SK-N-SH treated with all-trans-retinoic acid at 6 μM for 48 hours (cell line): ENCODE results near the gene LMF1.

Source experiments
- ARNTL ChIP-seq: fragments of 450-650 bp; formaldehyde crosslinking; IDR thresholded peaks from 2 replicates; pipeline ENCODE4 v1.5.0; 2020; ENCODE audit warnings: low read depth, mild to moderate bottlenecking, moderate library complexity, borderline replicate concordance
- BACH2 ChIP-seq: fragments of 250-450 bp; sonication (Bioruptor Pico); IDR thresholded peaks from 2 replicates; pipeline ENCODE4 v1.9.0; 2021; ENCODE audit warnings: mild to moderate bottlenecking, borderline replicate concordance
- RARB ChIP-seq: fragments of 250-450 bp; sonication (Bioruptor Pico); IDR thresholded peaks from 2 replicates; pipeline ENCODE4 v1.8.0; 2021; ENCODE audit warnings: mild to moderate bottlenecking, moderate library complexity
- TF ChIP-seq, protein P1 (sequence below): fragments of 250-450 bp; sonication (Bioruptor Pico); IDR thresholded peaks from 2 replicates; pipeline ENCODE4 v1.5.1; 2020; ENCODE audit warnings: low read depth, mild to moderate bottlenecking, moderate library complexity

DNA sequence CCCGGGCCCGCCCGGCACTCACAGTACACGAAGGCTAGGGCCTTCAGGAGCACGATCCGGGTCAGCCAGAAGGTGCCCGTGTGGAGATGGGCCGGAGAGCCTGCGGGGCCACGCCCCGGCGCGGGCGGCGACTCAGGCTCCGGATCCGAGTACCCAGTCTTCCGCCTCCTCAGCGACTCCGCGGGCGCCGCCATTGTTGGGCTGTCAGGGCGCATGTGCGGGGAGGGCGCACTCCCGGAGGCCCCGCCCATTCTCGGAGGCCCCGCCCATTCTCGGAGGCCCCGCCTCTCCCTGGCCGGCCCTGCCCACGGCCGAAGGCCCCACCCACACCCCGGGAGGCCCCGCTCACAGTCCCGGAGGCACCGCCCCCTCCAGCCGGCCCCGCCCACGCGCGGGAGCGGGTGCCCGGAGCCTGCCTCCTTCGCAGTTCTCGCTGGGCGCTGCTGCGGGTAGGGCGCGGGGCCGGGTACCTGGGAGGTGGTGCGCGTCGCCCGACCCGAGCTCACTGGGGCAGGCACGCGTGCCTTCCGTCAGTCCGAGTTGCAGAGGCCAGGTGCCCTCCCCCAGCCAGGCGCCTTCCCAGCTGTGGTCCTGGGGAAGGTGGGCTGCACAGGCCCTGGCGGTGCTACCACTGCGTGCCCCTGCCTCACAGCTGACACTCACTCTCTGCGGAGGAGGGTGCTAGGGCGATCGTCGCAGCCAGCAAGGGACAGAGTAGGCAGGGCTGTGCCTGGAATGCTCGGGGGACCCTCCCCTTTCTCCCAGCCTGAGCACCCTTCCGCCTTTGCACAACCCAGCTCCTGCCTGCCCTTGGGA, at the start of gene LMF1:
- TF ChIP-seq, protein P1, sequence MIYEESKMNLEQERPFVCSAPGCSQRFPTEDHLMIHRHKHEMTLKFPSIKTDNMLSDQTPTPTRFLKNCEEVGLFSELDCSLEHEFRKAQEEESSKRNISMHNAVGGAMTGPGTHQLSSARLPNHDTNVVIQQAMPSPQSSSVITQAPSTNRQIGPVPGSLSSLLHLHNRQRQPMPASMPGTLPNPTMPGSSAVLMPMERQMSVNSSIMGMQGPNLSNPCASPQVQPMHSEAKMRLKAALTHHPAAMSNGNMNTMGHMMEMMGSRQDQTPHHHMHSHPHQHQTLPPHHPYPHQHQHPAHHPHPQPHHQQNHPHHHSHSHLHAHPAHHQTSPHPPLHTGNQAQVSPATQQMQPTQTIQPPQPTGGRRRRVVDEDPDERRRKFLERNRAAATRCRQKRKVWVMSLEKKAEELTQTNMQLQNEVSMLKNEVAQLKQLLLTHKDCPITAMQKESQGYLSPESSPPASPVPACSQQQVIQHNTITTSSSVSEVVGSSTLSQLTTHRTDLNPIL (CRISPR knock-in tag), result no peak
- TF ChIP-seq ARNTL (CRISPR knock-in tag), result no peak
- TF ChIP-seq RARB (CRISPR knock-in tag), result no peak
- TF ChIP-seq BACH2, result no peak
